HEK293T (cell line): ENCODE results near the gene TM4SF4.

Source experiments
- CTCF ChIA-PET: fragments of 350-600 bp; formaldehyde crosslinking; extraction: SDS; loops from one replicate; lab custom pipeline; 2021; ENCODE audit warnings: antibody characterized with exemption, inconsistent platforms; lab: Yijun Ruan, JAX
- POLR2A ChIA-PET: fragments of 350-600 bp; formaldehyde crosslinking; extraction: SDS; loops from one replicate; lab custom pipeline; 2020; ENCODE audit warnings: antibody characterized with exemption, inconsistent platforms; lab: Yijun Ruan, JAX
- DNase-seq: peaks from one replicate; pipeline ENCODE4 v3.0.0; 2012; ENCODE audit warnings: mixed read lengths; ENCODE audit errors: extremely low spot score
- ARNT ChIP-seq: fragments of 450-650 bp; IDR thresholded peaks from 2 replicates; pipeline ENCODE4 v1.6.1; 2017; ENCODE audit warnings: mild to moderate bottlenecking
- BHLHE40 ChIP-seq: fragments of 450-650 bp; IDR thresholded peaks from 2 replicates; pipeline ENCODE4 v1.6.1; 2016; ENCODE audit warnings: mild to moderate bottlenecking, moderate library complexity, borderline replicate concordance
- CTBP1 ChIP-seq: fragments of 450-650 bp; IDR thresholded peaks from 2 replicates; pipeline ENCODE4 v1.6.1; 2016; ENCODE audit warnings: borderline replicate concordance
- ELF4 ChIP-seq: fragments of 450-650 bp; IDR thresholded peaks from 2 replicates; pipeline ENCODE4 v1.6.1; 2017; ENCODE audit warnings: antibody characterized with exemption
- FOXA1 ChIP-seq: fragments of 450-650 bp; IDR thresholded peaks from 2 replicates; pipeline ENCODE4 v1.6.1; 2016; ENCODE audit warnings: mild to moderate bottlenecking
- FOXK2 ChIP-seq: fragments of 450-650 bp; IDR thresholded peaks from 2 replicates; pipeline ENCODE4 v1.6.1; 2016; ENCODE audit warnings: mild to moderate bottlenecking
- FOXM1 ChIP-seq: fragments of 450-650 bp; IDR thresholded peaks from 2 replicates; pipeline ENCODE4 v1.6.1; 2017; ENCODE audit warnings: mild to moderate bottlenecking, borderline replicate concordance
- HDGF ChIP-seq: fragments of 450-650 bp; IDR thresholded peaks from 2 replicates; pipeline ENCODE4 v1.6.1; 2017; ENCODE audit warnings: antibody characterized with exemption, borderline replicate concordance
- L3MBTL2 ChIP-seq: fragments of 450-650 bp; conservative IDR thresholded peaks from 2 replicates; pipeline ENCODE4 v1.6.1; 2016; ENCODE audit warnings: mild to moderate bottlenecking
- LEF1 ChIP-seq: fragments of 450-650 bp; IDR thresholded peaks from 2 replicates; pipeline ENCODE4 v1.6.1; 2017; ENCODE audit warnings: mild to moderate bottlenecking, borderline replicate concordance
- NFRKB ChIP-seq: fragments of 450-650 bp; IDR thresholded peaks from 2 replicates; pipeline ENCODE4 v1.6.1; 2016; ENCODE audit warnings: mild to moderate bottlenecking, moderate library complexity
- PKNOX1 ChIP-seq: fragments of 450-650 bp; IDR thresholded peaks from 2 replicates; pipeline ENCODE4 v1.6.1; 2016
- SP1 ChIP-seq: fragments of 450-650 bp; IDR thresholded peaks from 2 replicates; pipeline ENCODE4 v1.6.1; 2017
- SUZ12 ChIP-seq: fragments of 450-650 bp; IDR thresholded peaks from 2 replicates; pipeline ENCODE4 v1.6.1; 2016; ENCODE audit warnings: mild to moderate bottlenecking
- TARDBP ChIP-seq: fragments of 450-650 bp; IDR thresholded peaks from 2 replicates; pipeline ENCODE4 v1.6.1; 2016
- ZNF384 ChIP-seq: fragments of 450-650 bp; IDR thresholded peaks from 2 replicates; pipeline ENCODE4 v1.6.1; 2016

The TM4SF4 gene

DNA sequence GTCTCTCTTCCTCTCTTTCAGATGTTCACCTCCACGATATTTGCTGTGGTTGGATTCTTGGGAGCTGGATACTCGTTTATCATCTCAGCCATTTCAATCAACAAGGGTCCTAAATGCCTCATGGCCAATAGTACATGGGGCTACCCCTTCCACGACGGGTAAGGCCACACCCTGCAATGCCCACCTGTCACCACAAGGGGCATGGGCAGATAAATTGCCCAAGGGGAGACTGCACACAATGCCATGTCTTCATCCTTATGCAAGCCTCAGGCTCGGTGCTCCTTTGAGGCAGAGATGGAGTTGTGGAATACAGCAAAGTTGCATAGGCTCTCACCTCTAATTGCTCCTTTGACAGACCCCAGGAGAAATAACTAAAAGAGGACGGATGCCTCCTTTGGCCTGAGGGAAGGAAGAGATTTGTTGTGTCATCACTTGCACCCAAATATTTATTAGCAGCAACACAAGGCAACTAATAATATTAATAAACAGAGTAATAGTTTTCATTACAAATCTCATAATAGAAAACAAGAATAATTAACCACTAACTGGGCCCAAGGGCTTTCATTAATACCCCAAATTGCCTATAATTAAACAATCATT is 13.2 kb downstream of the TM4SF4 start:
- DNase-seq, result peak; percentile 43
- no peak for TF ChIP-seq ELF4
- TF ChIP-seq PKNOX1, result no peak
- no peak for TF ChIP-seq L3MBTL2
- TF ChIP-seq CTBP1, result no peak
- no peak for TF ChIP-seq BHLHE40
- no peak for TF ChIP-seq FOXA1
- TF ChIP-seq SUZ12, result no peak
- TF ChIP-seq FOXM1, result no peak
- no peak for TF ChIP-seq HDGF
- no peak for TF ChIP-seq TARDBP
- TF ChIP-seq FOXK2, result no peak
- TF ChIP-seq LEF1, result no peak
- no peak for TF ChIP-seq SP1
- TF ChIP-seq NFRKB, result no peak
- no peak for TF ChIP-seq ARNT
- TF ChIP-seq ZNF384, result no peak
- POLR2A ChIA-PET, result no interaction called here
- CTCF ChIA-PET, result interaction anchor here (0.5 kb wide), 1 partner anchor 96 kb away, joined by 3 read pairs; no protein-coding TSS in a partner anchor

GRCh38 chr3:149489060-149489690 is 14.7 kb downstream of the TM4SF4 start:
- ChIA-PET CTCF (interaction anchor here (0.7 to 1.3 kb wide), 3 partner anchors 41 to 249 kb away, joined by 3 to 4 read pairs (median 4); no protein-coding TSS in a partner anchor), POLR2A (interaction anchor here (0.5 kb wide), 1 partner anchor 104 kb away, joined by 3 read pairs; no protein-coding TSS in a partner anchor)
- DNase-seq, result peak; percentile 54
- no peak for TF ChIP-seq LEF1
- TF ChIP-seq HDGF, result no peak
- TF ChIP-seq ELF4, result no peak
- TF ChIP-seq FOXK2, result no peak
- no peak for TF ChIP-seq CTBP1
- TF ChIP-seq TARDBP, result no peak
- no peak for TF ChIP-seq ZNF384
- TF ChIP-seq ARNT, result no peak
- TF ChIP-seq FOXA1, result no peak
- no peak for TF ChIP-seq NFRKB
- no peak for TF ChIP-seq BHLHE40
- no peak for TF ChIP-seq L3MBTL2
- no peak for TF ChIP-seq SUZ12
- TF ChIP-seq PKNOX1, result no peak
- TF ChIP-seq SP1, result no peak
- no peak for TF ChIP-seq FOXM1

- DNase-seq, result no peak
- ChIA-PET POLR2A (no interaction called here), CTCF (interaction anchor here (0.6 to 0.9 kb wide), 4 partner anchors 23 to 530 kb away, joined by 3 to 5 read pairs (median 4); no protein-coding TSS in a partner anchor)
- no peak for TF ChIP-seq CTBP1
- TF ChIP-seq L3MBTL2, result no peak
- TF ChIP-seq ZNF384, result no peak
- no peak for TF ChIP-seq SP1
- no peak for TF ChIP-seq LEF1
- TF ChIP-seq ARNT, result no peak
- TF ChIP-seq HDGF, result no peak
- no peak for TF ChIP-seq PKNOX1
- no peak for TF ChIP-seq FOXA1
- no peak for TF ChIP-seq FOXM1
- TF ChIP-seq FOXK2, result no peak
- TF ChIP-seq ELF4, result no peak
- no peak for TF ChIP-seq SUZ12
- TF ChIP-seq TARDBP, result no peak
Observed at GRCh38 chr3:149490260-149490971, 15.9 kb downstream of the TM4SF4 start.

DNA sequence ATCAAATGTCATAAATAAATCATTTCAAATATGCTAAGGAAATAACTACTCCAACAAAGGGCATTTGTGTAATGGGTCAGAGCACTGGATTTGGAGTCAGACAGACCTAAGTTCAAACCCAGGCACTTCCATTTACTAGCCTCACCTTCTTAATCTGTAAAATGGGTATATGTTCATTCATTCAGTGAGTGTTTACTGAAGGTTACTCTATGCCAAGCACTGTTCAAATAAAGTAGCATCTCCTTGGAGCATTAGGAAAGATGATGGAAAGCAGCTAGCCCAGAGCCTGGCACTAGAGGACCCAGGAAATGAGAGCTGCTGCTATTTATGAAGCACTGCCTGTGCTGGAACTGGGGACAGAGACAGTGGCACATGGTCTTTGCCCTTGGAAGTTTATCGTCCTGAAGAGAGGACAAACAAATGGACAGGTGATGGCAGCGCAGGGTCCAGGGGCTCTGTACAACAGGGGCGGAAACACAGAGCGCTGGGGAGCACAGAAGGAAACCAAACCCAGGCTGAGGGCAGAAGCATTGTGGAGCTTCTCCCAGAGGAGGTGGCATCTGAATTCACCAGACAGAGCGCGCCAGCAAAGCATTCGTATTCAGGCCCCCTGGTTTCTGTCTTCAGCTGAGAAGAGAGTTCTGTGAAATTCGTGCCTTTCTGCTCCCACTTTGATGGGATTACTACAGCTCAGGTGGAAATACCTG is 19.0 kb downstream of the TM4SF4 start:
- POLR2A ChIA-PET, result no interaction called here
- DNase-seq, result no peak
- TF ChIP-seq ARNT, result no peak
- CTCF ChIA-PET, result interaction anchor here (0.6 kb wide), 1 partner anchor 273 kb away, joined by 3 read pairs; no protein-coding TSS in a partner anchor
